ENCODE results near the gene GTF2A2. TPM values are rescaled to one million over a fixed set of nuclear protein-coding genes. Genes with fewer than 3 reads are reported as not detected.

GTF2A2 gene, protein sequence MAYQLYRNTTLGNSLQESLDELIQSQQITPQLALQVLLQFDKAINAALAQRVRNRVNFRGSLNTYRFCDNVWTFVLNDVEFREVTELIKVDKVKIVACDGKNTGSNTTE
- total RNA-seq, result 22.2 TPM

DNA sequence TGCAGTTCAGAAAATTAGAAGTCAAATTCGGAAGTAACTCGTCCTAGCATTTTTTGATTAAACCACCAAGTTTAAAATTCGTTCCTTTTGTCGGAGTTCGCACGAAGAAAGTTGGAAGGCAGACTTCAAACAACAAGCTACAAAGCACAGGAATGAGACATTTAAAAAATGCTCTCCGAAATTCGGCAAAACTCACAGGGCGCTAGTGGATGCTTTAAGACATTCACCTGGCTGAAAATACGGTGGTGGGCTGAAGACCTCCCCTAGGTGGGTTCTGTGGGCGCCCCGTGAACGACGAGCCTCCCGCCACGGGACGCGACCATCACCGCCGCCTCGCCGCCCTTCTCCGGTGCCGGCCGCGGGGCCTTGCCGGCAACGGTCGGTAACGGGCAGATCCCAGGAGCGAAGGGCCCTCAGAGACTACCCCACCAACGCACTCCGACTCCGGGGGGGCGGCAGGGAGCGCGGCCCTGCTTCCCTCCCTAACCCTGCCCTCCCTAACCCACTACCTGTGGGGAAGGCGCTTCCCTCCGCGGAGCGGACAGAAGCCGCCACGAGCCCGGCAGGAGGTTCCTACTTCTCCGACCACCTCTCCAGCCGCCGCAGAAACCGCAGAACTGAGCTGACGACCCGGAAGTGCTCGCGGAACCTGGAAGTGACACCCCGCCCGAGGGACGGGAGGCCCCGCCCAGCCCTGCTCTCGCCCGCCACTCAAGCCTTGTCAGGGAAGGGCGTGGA is at the start of gene GTF2A2:
GTF2A2 (minus strand) TSS at position 619 of the 738 bp plus-strand sequence. CDS start 5,238 bp downstream, outside the sequence.

DNA sequence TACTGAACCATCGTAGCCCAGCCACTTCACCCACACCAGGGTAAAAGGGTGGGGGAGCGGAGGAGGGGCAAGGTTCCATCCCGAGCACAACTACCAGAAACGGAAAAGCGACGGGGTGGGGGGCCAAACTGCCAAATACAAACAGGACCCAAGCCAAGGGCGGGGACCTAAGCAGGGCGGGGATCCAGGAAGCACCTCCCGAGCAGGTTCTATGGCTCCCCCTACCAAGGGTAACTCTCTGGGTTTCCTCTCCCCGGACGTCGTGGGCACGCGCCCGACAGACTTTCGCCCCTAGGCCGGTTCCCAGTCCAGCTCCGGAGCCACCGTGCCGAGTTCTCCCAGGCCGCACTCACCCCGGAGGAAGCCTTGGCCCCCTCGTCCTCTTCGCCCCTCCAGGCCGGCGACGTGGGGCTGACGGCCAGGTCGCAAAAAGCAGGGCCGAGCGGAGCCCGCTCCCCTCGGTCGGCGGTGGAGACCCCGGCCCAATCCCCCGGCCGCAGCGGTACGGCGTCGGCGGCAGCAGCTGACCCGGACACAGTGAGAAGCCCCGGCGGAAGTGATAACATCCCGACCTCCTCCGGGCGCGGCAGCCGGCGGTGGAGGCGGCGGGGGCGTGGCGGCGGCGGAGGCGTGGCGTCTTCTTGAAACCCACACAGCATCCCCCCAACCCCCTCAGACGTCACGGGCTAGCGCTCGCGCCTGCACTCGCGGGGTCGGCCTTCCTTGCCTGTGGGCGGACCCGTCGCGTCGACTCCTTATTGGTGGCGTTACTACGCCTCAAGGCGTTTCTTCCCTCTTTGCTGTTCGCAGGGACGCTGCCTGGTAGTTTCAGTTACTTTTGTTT is 31.7 kb upstream of the GTF2A2 start, which contains the start of gene BNIP2:
BNIP2 (minus strand) TSS at position 539 of the 844 bp plus-strand sequence. CDS start 6,863 bp downstream, outside the sequence.

GRCh38 chr15:59611276-59612260 is 45.7 kb downstream of the GTF2A2 start, which contains the start of gene GCNT3:
GCNT3 (plus strand) TSS chr15:59611783; CDS start chr15:59618239, 6,456 bp downstream.

Other genes starting within 250 kb of the GTF2A2 start
- gene FAM81A, start 219.3 kb downstream of the GTF2A2 start, total RNA-seq, result 58.2 TPM
- not detected for gene GCNT3, start 45.7 kb downstream of the GTF2A2 start, total RNA-seq
- 98.6 TPM for gene BNIP2, start 31.8 kb upstream of the GTF2A2 start, total RNA-seq